Activated CD4-positive, alpha-beta T cell treated with anti-CD3 and anti-CD28 coated beads for 36 hours (primary cell): ENCODE measurements around the gene PPDPF. TPM values are rescaled to one million over a fixed set of nuclear protein-coding genes. Genes with fewer than 3 reads are reported as not detected.

ENCODE experiments used
- ATAC-seq: fragments of 200-7000 bp; cut with Tn5 transposase; one replicate; pipeline ENCODE4 v1.10.0; 2021; ENCODE audit warnings: mild to moderate bottlenecking, moderate library complexity
- CTCF ChIA-PET: fragments of 350-600 bp; sonication (Branson Sonifier 250); formaldehyde crosslinking; loops from one replicate; lab custom pipeline; 2021; ENCODE audit warnings: antibody characterized with exemption; lab: Charles Lee
- POLR2A ChIA-PET: fragments of 350-600 bp; sonication (Branson Sonifier 250); formaldehyde crosslinking; loops from one replicate; lab custom pipeline; 2021; ENCODE audit warnings: antibody characterized with exemption, inconsistent platforms; lab: Charles Lee
- DNase-seq: peaks from one replicate; pipeline ENCODE4 v3.0.0-alpha.2; 2020
- H3K27ac Mint-ChIP-seq: one replicate; pipeline ENCODE4 v1.8.0; 2021; ENCODE audit warnings: mixed read lengths
- H3K27me3 Mint-ChIP-seq: one replicate; pipeline ENCODE4 v1.8.0; 2021; ENCODE audit warnings: mixed read lengths
- H3K36me3 Mint-ChIP-seq: one replicate; pipeline ENCODE4 v1.8.0; 2021; ENCODE audit warnings: low read depth, mixed read lengths
- H3K4me1 Mint-ChIP-seq: one replicate; pipeline ENCODE4 v1.8.0; 2021; ENCODE audit warnings: mixed read lengths
- H3K4me3 Mint-ChIP-seq: one replicate; pipeline ENCODE4 v1.8.0; 2021; ENCODE audit warnings: mild to moderate bottlenecking, moderate library complexity, mixed read lengths
- H3K9me3 Mint-ChIP-seq: one replicate; pipeline ENCODE4 v1.8.0; 2021; ENCODE audit warnings: low read depth, mixed read lengths
- intact Hi-C, 2 experiments: fragments of 100-400 bp; cut with DNase I in 1 of 2; cut with micrococcal nuclease in 1 of 2; formaldehyde crosslinking; loops; one replicate each; pipeline versions ENCODE4 v1.14.2 to v1.15.1; 2022 to 2024; cut with DNase I, micrococcal nuclease
- total RNA-seq, 2 experiments: library from RNA; stranded (reverse); gene quantifications; one replicate each; pipeline ENCODE4 v1.2.3, GENCODE V29; 2021

The PPDPF gene
- total RNA-seq, 2 experiments from 2014 or later = 119 to 133 TPM

- H3K4me1 Mint-ChIP-seq = peaks cover 2% of the 10 kb centered on the region
- no peak overlapping the region for H3K27ac Mint-ChIP-seq
- POLR2A ChIA-PET = interaction anchor here (0.8 kb wide), 1 partner anchor 192 kb away, joined by 3 read pairs; no protein-coding TSS in a partner anchor
- CTCF ChIA-PET = interaction anchor here (0.5 to 1.7 kb wide), 14 partner anchors 8 to 705 kb away, joined by 3 to 7 read pairs (median 3); partner anchors contain the start of gene PTK6
- H3K27me3 Mint-ChIP-seq = peaks cover 14% of the 10 kb centered on the region
- no peaks in the 10 kb centered on the region for H3K9me3 Mint-ChIP-seq
- H3K4me3 Mint-ChIP-seq = peak overlapping the region; percentile 43
- DNase-seq = no peak
- ATAC-seq = peak; percentile 16
- H3K36me3 Mint-ChIP-seq = no peaks in the 10 kb centered on the region
- intact Hi-C loops = loop anchor here (1.0 to 2.0 kb wide), 3 partner anchors 24 to 41 kb away; partner anchors contain the start of genes PPDPF (in 2 of the 2) and PTK6 (in 1 of the 2)
Observed at GRCh38 chr20:63496596-63497120, 23.9 kb upstream of the PPDPF start.

DNA sequence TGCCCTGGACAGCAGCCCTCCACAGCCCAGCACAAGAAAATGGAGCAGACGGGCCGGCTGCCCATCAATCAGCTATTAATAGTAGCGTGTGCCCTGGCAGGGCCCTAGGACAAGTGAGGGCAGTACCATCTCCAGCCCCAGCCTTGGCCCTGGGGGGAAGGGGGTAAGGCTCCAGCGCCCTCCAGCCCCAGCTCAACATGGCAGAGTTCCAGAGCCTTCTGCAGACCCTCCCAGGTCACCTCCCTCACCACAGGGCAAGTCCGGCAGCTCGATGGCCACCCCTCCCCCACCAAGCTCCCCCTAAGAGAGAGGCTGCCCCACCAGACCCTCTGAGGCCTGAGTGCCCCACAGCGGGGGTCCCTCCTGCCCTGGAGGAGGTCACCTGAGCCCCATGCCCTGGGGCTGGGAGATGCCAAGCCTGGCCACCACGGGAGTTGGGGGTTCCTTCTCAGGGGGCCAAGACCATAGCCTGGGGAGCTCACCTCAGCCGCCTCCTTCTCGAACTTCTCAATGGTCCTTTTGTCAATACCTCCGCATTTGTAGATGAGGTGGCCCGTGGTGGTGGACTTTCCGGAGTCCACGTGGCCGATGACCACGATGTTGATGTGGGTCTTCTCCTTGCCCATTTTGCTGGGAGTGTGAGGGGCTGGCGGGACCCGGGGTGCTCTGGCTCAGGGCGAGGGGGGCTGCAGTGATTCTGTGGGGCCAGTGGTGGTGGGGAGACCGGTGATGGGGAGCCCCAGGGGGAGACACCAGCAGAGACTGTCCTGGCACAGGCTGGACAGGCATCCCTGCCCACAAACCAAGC, 23.2 kb upstream of the PPDPF start:
- ChIA-PET POLR2A (no interaction called here), CTCF (interaction anchor here (0.5 to 1.7 kb wide), 9 partner anchors 9 to 705 kb away, joined by 3 to 5 read pairs (median 3); no protein-coding TSS in a partner anchor)
- Mint-ChIP-seq H3K4me3 (no peak overlapping the region), H3K36me3 (no peaks in the 10 kb centered on the region), H3K27ac (no peak overlapping the region), H3K9me3 (no peaks in the 10 kb centered on the region), H3K4me1 (peaks cover 2% of the 10 kb centered on the region), H3K27me3 (peaks cover 12% of the 10 kb centered on the region)
- ATAC-seq = no peak
- intact Hi-C loops = loop anchor here in 1 of 2 experiments (2.0 kb wide), 1 partner anchor 23 kb away; the partner anchor contains the start of gene PPDPF
- no peak for DNase-seq

GRCh38 chr20:63497946-63498935, 22.3 kb upstream of the PPDPF start:
- DNase-seq (no peak), ATAC-seq (no peak)
- Mint-ChIP-seq H3K27me3 (peaks cover 12% of the 10 kb centered on the region), H3K27ac (no peak overlapping the region), H3K36me3 (no peaks in the 10 kb centered on the region), H3K4me1 (peaks cover 2% of the 10 kb centered on the region), H3K9me3 (no peaks in the 10 kb centered on the region), H3K4me3 (no peak overlapping the region)
- intact Hi-C loops = loop anchor here in 1 of 2 experiments (2.0 kb wide), 1 partner anchor 23 kb away; the partner anchor contains the start of gene PPDPF
- CTCF ChIA-PET = interaction anchor here (0.5 to 0.6 kb wide), 2 partner anchors 283 to 689 kb away, joined by 3 to 4 read pairs; no protein-coding TSS in a partner anchor
- POLR2A ChIA-PET = no interaction called here

GRCh38 chr20:63498960-63499337, 21.6 kb upstream of the PPDPF start, which contains the start of gene EEF1A2:
EEF1A2 (minus strand) TSS chr20:63499083; CDS start chr20:63497763, 1,320 bp downstream.
- ATAC-seq (no peak), DNase-seq (peak; percentile 50)
- no peak within 1 kb of the TSS for H3K4me3 Mint-ChIP-seq
- H3K9me3 Mint-ChIP-seq = no peaks in the 10 kb centered on the region
- POLR2A ChIA-PET = no interaction called here
- intact Hi-C loops = no loop called here
- peaks cover 12% of the 10 kb centered on the region for H3K27me3 Mint-ChIP-seq
- H3K36me3 Mint-ChIP-seq = no peaks in the 10 kb centered on the region
- no peak within 1 kb of the TSS for H3K27ac Mint-ChIP-seq
- peaks cover 2% of the 10 kb centered on the region for H3K4me1 Mint-ChIP-seq
- CTCF ChIA-PET = no interaction called here

DNA sequence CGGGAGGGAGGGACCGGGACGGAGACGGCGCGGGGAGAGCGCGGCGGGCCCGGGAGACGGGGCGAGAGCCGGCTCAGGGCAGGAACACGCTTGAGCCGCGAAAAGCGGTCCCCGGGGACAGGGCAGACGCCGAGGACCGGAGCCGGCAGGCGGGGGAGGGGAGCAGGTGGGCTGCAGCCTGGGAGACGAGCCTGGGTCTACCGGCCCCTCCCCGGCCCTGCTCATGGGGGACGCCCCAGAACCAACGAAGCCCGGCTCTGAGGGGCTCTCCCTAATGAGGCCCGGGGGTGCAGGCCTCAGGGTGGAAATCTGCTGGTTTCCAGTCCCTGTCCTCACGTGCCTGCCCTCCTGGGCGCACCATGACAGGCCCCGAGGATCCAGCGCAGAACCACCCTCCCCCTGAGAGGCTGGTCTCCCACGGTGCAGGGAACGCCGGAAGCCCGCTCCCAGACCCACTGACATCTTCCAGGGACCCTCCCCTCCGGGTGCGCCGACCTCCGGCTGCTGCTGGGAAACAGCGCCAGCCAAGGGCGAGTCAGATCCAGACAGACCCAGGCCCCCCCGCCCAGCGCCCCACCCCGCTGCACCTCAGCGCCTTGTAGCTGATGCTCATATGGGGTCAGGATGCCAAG, 21.1 kb upstream of the PPDPF start:
- ATAC-seq = no peak
- no peak overlapping the region for H3K4me3 Mint-ChIP-seq
- CTCF ChIA-PET = no interaction called here

GRCh38 chr20:63500151-63500901, 20.2 kb upstream of the PPDPF start:
- POLR2A ChIA-PET = no interaction called here
- intact Hi-C loops = no loop called here
- H3K27me3 Mint-ChIP-seq = peaks cover 20% of the 10 kb centered on the region
- ATAC-seq = no peak
- CTCF ChIA-PET = no interaction called here
- H3K4me1 Mint-ChIP-seq = peaks cover 2% of the 10 kb centered on the region
- H3K9me3 Mint-ChIP-seq = peaks cover 7% of the 10 kb centered on the region
- H3K27ac Mint-ChIP-seq = no peak overlapping the region
- H3K36me3 Mint-ChIP-seq = no peaks in the 10 kb centered on the region
- no peak overlapping the region for H3K4me3 Mint-ChIP-seq
- DNase-seq = no peak

More for the DNA sequence above, 21.1 kb upstream of the PPDPF start:
- no peak for DNase-seq
- peaks cover 2% of the 10 kb centered on the region for H3K4me1 Mint-ChIP-seq
- H3K36me3 Mint-ChIP-seq = no peaks in the 10 kb centered on the region
- no peaks in the 10 kb centered on the region for H3K9me3 Mint-ChIP-seq
- H3K27ac Mint-ChIP-seq = no peak overlapping the region
- peaks cover 14% of the 10 kb centered on the region for H3K27me3 Mint-ChIP-seq
- intact Hi-C loops = no loop called here
- POLR2A ChIA-PET = no interaction called here

DNA sequence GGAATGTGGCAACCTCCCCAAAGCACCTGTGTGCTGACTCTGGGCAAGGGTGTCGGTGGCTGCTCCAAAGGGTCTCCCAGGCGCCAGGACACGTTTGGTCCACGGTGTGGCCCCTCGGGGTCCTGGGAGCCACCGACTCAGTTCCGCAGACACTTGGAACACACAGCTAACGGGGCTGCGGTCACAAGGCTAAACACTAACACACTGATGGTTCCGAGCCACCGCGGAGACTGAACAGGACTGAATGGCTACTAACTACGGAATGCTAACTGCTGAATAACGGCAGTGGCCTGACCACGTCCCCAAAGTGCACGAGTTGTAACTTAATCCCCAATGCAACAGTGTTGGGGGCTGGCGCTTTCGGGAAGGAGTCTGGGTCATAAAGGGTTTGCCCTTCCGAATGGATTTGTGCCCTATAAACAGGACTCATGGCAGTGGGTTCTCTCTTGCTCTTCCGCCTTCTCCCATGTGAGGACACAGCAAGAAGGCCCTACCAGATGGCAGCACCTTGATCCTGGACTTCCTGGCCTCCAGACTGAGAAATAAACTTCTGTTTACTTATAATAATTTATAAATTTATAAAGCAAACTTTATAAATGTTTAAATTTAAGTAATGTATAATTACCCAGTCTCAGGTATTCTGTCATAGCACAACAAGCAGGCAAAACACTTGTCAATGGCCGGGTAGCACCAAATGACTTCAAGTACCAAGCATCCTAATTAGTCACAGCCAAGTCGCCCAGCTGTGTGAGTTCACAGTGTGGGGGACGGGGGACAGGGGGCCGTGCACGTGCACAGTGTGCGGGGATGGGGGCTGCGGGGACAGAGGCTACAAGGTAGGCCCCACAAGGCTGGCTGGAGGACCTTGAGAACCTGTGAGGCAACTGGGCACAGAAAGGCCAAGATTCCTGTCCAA, 19.4 kb upstream of the PPDPF start:
- Mint-ChIP-seq H3K27ac (no peak overlapping the region), H3K36me3 (no peaks in the 10 kb centered on the region), H3K9me3 (peaks cover 7% of the 10 kb centered on the region), H3K27me3 (peaks cover 20% of the 10 kb centered on the region), H3K4me1 (peaks cover 1% of the 10 kb centered on the region), H3K4me3 (no peak overlapping the region)
- intact Hi-C loops = no loop called here
- DNase-seq (no peak), ATAC-seq (no peak)
- CTCF ChIA-PET = no interaction called here
- POLR2A ChIA-PET = no interaction called here

DNA sequence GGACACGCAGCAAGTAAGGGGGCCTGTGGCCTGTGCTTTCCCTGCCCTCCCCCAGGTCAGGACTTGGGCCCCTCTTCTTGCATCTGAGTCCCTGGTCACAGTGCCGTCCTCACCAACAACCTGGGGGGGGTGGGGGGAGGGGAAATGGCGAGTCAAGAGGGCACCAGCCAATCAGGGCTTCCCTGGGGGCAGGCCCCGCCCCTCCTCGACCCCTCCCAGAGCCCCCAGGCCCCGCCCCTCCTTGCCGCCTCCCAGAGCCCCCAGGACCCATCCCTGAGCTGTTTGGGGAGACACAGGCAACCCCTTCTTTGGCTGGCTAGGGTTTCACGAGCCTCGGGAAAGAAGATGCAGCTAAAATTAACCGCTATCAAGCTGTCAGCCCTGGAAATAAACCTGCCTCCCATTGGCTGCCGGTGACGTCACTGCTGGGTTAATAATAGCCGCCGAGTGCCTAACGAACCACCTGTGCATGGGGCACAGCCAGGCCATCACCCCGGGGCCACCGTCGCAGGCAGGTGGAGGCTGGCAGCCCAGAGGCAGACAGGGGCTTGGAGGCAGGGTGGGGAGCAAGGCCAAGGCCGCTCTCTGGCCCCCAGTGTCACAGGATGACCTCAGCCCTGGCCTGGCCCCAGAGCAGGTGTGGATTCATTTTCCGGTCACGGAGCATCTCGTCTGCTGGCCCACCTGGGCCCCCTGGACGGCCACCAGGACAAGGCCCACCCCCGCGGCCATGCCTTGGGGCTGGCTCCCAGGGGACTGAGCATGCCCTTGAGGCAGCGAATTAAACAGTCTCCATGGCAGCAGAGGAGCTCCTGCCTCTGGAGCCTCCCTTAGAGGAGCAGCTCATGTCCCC, 18.5 kb upstream of the PPDPF start:
- H3K9me3 Mint-ChIP-seq = peaks cover 7% of the 10 kb centered on the region
- DNase-seq = no peak
- H3K27me3 Mint-ChIP-seq = peaks cover 17% of the 10 kb centered on the region
- ATAC-seq = no peak
- H3K36me3 Mint-ChIP-seq = no peaks in the 10 kb centered on the region
- intact Hi-C loops = no loop called here
- ChIA-PET CTCF (interaction anchor here (1.5 kb wide), 1 partner anchor 20 kb away, joined by 4 read pairs; no protein-coding TSS in a partner anchor), POLR2A (no interaction called here)
- H3K4me1 Mint-ChIP-seq = peaks cover 3% of the 10 kb centered on the region
- no peak overlapping the region for H3K27ac Mint-ChIP-seq
- H3K4me3 Mint-ChIP-seq = no peak overlapping the region

GRCh38 chr20:63502671-63503172, 17.8 kb upstream of the PPDPF start:
- peaks cover 13% of the 10 kb centered on the region for H3K27me3 Mint-ChIP-seq
- H3K9me3 Mint-ChIP-seq = peaks cover 7% of the 10 kb centered on the region
- POLR2A ChIA-PET = no interaction called here
- no peak overlapping the region for H3K27ac Mint-ChIP-seq
- H3K4me3 Mint-ChIP-seq = no peak overlapping the region
- no peaks in the 10 kb centered on the region for H3K36me3 Mint-ChIP-seq
- intact Hi-C loops = no loop called here
- H3K4me1 Mint-ChIP-seq = peaks cover 3% of the 10 kb centered on the region
- CTCF ChIA-PET = interaction anchor here (1.5 kb wide), 1 partner anchor 19 kb away, joined by 4 read pairs; no protein-coding TSS in a partner anchor
- DNase-seq (no peak), ATAC-seq (no peak)
